Right renal pelvis (tissue), 4 donors: Measurements from ENCODE around the gene MIEF1. TPM values are rescaled to one million over a fixed set of nuclear protein-coding genes. Genes with fewer than 3 reads are reported as not detected.
A peak's percentile ranks its signal among the peaks of the same experiment; 100 is the strongest.

Experiments
- DNase-seq, 4 donors: peaks; one replicate each; pipeline ENCODE4 v3.0.0-alpha.2; 2013; ENCODE audit warnings: low read depth in 4 of 4, low spot score in 3 of 4, missing footprints in 1 of 4
- polyA plus RNA-seq, 4 donors: library from polyadenylated mRNA; unstranded; fragments of 120-200 nt; gene quantifications; one replicate each; pipeline ENCODE4 v1.2.1, GENCODE V29; 2013; ENCODE audit not compliant: insufficient read length in 4 of 4

MIEF1 gene
- polyA plus RNA-seq, 4 donors, result 35.5 to 38.2 (median 37.1) TPM

DNA sequence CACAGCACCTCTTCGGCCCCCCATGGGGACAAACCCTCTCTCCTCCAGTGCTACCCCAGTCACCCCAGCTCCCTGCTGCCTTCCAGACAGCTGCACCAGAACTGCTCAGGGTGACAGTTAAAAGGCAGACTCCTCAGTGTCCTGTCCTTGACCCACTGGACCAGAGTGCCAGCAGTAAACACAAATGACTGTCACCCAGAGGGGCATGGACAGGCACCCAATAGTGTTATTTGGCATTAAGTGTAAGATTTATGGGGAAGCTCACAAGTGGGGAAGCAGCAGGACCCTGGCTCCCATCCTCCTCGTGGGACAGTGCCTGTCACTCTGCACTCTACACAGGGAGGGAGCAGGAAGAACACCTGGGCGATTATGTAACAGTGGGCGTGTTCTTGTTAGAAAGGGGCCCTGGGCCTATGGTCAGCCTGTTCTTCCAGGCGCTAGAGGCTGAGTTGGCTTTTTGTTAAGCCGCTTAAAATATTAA lies 25.4 kb downstream of the MIEF1 start:
- DNase-seq, result no peak

DNA sequence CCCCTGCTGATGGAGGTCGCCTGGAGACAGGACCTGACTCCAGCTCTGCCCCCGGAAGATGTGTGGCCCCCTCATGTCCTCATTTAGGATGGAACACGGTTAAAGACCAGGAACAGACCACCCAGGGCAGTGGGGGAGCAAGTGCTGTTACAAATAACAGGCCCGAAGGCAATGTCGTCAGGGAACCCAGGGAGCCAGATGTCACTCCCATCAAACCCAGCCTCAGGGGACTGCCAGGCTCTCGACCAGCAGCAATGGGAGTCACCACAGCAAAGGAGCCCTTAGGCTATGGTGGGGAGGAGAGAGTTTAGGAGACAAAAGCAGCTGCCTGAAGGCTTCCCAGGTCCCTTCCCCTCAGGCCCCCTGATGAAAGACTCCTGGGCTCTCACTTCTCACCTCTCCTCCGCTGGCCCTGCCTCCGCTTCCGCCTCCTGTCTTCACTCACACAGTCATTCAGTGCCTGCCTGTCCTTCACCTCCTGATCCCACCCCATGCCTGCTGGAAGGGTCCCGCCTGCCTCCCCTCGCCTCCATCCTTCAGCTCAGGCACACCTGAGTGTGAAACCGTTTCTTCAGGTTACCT lies 26.1 kb downstream of the MIEF1 start:
- DNase-seq, result no peak

DNA sequence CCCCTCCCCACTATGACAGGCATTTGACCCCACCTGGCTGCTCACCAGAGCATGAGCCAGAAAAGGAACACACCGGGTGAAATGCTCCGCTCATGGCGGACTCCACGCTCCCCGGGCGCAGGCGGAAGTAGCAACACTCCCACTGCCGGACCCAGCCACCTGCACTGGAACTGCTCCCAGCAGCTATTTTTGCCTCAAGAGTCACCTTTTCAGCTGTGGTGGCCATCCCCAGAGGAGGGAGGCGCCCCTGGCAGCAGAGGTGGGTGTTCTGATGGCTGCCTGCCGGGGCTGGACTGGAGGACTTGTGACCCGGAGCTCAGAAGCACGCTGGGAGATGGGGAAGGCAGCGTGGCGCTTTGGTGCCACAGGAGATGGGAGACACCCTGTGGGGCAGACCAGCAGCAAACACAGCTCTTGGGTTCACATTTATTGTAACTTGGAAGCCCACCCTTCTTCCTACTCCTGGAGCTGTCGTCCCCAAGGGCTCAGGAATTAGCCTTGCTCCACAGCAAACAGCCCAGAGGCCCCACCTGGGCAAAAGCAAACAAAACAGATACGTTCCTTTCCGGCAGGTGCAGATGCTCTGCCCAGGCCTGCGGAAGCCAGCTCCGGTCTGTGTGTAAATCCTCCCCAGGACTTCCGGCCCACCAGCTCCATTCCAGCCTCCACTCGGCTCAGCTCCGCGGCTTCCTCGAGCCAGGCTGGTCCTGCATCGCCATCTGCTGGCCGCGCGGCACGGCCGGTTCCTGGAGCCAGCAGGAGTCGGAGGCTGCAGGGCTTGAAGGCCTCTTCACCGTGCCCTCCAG lies 26.8 kb downstream of the MIEF1 start:
- DNase-seq, result peak; percentile 79 to 87 (median 81)

DNA sequence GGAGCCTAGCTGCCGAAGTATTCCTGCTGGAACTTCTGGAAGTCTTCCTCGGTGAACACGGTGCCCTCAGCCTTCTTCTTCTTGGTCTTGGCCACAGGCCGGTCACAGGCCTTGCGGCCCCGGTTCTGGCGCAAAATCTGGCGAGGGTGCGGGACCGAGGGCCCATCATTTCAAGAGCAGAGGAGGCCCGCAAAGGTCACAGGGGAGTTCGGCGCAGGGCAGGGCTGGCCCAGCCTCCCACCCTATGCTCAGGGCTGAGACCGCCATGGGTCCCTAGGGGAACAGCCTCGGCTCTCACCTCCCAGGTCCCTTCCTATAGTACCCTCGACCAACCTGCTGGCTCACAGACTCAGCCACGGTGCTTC lies 27.4 kb downstream of the MIEF1 start:
- DNase-seq, result no peak

DNA sequence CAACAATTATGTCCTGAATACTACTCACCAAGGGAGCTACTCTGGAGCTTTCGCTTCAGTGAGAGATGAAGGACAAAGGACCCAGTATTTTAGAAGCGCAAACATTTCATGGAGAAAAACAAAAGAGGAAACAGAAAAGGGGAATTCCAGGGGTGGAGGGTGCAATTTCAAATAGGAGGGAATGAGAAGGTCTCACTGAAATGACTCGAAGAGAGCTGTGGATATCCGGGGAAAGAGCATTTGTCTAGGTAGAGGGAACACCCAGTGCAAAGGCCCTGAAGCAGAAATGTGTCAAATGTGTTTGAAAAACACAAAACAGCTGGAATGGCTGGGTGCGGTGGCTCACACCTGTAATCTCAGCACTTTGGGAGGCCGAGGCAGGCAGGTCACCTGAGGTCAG lies 28.0 kb downstream of the MIEF1 start:
- DNase-seq, result no peak

DNA sequence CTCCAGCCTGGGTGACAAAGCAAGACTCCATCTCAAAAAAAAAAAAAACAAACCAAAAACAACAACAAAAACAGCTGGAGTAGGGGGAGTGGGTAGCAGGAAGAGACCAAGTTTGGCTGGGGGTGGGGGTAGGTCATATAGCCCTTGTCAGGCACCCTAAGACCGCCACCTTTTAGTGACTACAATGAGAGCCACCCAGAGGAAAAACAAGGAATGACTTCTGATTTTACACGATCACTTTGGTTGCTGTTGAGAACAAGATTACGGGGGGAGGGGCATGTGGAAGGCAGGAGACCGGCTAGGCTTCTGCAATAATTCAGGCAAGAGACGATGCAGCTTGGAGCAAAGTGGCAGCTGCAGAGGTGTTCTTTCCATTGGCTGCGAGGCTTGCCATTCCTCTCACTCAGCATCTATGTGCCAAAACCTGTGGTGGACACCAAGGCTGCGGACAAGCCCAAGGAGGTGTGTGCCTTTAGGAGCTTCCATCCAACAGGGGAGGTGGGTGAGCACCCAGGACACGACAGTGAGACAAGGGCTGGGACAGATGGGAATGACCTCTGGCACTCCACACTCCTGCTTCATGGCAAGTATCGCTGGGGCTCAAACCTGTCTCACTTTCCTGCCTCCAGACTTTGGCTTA lies 28.7 kb downstream of the MIEF1 start:
- no peak for DNase-seq

DNA sequence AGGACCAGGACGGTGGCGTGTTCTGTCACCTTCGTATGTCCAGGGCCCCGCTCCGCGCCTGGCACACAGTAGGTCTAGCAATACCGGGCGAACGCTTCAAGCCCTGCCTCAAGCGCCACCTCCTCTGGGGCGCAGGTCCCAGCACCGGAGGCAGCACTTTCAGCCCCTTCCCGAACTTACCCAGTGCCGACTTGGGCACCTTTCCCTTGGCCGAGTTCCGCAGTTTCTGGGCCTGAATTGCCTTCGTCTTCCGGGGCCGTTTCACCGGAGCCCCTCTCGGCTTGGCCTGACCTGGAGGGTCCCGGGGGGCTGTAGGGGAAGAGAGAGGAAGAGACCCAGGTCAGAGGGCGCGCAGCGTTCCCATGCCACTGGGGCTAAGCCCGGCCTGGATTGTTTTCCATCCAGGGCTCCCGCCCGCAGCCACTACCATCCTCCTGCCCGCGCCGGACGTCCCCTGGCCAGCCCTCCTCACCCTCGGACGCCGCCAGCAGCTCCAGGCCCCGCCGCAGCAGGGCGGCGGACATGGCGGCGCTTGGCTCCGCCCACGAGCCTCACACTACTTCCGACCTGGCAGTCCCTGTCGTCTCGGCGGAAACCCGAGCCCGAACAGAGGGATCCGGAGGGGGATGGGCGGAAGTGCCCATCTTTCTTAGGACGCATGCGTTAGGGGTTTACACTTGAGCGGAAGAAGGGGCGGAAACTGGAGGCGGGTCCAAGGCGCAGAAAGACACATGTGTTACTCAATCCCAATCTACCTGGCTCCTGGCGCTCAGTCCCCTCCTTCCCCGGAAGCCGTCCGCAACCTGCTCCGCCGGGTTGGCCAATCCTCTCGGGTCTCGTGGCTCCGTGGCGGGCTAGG lies 30.4 kb downstream of the MIEF1 start, which contains the start of gene RPS19BP1:
Gene RPS19BP1, minus strand, starts transcription at position 534 of the 859 bp plus-strand sequence. Its CDS starts 10 bp downstream, at position 524.
- peak; percentile 99 to 100 (median 100) for DNase-seq

DNA sequence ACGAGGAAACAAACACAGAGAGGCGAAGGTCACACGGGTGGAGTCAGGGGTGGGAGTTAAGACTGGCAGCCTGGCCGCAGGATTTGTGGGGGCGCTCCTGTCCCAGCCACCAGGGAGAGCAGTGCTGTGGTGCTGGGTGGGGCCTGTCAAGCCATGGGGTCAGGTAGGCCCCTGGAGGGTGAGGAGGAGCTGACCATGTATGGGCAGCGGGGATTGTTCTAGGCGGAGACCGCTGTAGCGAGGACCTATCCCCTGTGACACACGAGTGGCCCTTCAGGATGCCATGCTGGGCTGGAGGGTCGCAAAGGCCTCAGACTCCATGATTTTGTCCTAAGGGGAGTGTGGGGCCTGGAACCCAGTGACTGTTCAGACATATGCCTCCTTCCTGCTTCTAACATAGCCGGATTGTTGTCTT lies 32.0 kb downstream of the MIEF1 start:
- DNase-seq, result no peak

DNA sequence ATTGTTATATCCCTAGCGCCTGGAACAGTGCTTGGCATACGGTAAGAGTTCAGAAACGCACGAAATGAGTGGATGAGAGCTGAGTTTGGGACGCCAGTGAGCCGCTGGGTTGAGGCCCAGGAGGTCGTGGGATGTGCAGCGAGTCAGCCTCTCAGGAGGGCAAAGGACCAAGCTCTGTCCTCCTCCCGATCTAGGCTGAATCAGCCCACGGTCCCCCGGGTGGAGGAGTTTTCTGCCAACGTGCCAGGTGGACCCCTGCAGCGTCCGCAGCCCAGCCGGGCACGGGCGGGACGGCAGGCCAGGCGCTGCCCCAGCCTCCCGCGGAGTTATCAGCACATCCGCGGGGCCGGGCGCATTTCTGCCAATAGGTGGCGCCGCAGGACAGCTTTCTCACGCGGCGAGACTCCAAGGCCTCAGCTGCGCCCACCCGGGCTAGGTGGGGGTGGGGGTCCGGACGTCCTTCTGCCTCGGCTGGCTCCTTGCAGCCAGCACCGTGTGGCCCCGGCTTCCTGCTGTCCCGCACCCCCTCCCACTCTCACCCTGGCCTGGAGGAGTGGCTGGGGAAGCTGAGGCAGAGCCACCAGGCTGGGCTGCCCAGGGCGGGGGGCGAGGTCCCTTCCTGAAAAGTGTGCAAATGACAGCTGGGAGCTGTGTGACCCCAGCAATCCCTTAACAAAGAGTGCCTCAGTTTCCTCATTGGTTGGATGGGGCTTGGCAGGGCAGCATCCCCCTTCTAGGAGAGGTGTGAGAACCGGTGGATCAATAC lies 32.7 kb downstream of the MIEF1 start:
- peak; percentile 71 to 83 (median 74) for DNase-seq

DNA sequence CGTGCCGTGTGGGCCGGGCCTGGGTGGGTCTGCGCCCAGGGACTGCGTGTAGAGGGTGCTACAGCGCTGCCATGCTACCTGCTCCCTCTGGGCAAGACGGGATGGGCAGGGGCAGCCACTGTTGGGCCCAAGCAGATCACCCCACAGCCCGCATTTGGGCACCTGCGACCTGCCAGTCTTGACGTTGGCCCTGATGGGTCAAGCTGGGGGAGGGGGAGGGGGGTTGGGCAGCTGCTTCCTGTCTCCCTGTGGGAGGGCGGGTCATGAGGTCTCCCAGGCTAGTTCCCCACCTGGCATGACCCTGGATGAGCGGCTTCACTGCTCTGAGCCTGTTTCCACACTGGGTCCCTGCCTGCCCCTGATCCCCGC lies 33.3 kb downstream of the MIEF1 start:
- no peak for DNase-seq

DNA sequence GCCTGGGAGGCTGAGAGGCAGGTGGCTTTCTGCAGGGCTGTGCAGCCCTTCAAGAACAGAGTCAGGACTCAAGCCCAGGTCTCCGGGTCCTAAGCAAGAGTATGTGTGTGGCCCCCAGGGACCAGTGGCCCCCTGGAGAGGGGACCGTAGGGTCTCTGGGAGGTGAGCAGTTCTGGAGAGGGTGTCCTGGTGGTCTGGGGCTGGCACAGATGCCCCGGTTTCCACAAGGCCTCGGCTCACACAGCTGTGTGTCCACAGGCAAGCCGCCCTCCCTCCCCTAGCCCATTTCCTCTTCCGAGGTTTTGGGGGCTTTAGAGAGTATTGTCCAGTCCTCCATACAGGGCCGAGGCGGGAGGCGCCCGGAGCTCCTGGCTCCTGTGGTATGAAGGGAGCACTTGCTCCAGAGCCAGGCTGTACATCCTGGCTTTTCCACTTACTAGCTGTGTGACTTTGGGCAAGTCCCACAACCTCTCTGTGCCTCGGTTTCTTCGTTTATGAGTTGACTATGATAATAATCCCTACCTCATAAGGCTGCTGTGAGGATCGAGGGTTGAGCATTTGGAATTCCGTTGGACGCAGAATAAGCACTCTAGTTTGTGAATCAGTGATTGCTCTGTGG lies 33.9 kb downstream of the MIEF1 start:
- no peak for DNase-seq

DNA sequence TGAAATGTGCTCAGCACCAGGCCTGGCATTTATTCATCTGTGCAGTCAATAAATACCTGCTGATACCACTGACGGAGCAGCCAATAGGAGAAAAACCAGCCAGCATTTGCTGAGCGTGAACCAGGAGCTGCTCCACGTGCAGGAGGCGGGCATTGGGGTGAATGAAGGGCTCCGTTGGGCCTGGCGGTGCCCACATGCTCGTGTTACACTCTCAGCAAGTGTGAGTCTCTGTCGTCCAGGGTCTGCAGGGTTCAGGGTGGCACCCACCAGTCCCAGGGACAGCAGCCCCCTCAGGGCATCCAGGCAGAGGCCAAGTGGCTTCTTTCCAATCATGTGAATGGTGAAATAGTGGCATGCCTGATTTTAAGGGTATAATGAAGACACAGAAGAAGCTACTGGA lies 34.6 kb downstream of the MIEF1 start:
- DNase-seq, result no peak

DNA sequence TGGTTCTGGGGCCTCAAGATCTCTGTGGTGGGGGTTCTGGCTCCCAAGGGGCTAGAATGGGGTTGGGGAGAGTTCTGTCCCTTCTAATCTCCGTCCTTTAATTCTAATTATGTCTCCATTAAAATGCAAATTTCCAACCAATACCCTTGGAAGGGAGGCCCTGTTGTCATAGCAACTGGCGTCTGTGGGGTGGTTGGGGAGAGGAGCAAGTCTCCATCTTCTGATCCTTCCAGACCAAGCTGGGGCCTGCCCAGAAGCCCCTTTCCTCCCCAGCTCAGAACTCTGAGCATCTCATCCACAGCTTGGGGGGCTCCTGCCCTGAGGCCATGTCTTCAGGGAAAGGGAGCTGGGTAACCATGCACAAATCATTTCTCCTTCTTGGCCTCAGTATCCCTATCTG lies 35.9 kb downstream of the MIEF1 start:
- no peak for DNase-seq

DNA sequence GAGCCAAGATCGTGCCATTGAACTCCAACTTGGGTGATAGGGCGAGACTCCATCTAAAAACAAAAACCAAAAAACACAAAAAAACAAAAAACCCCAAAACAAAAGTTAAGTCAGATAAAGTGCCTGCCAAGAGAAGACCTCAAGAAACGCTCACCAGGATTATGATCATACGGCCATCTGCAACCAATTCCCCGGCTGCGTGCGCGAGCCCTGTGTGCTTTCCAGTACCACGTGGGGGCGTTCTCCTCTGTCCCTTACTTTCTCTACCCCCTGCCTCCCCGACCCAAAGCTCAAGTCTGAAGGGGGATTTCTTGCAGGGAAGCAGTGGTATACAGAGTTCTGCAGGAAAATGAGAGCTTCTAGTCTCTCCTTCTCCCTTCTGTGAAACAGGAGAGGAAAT lies 41.0 kb downstream of the MIEF1 start:
- DNase-seq, result no peak

DNA sequence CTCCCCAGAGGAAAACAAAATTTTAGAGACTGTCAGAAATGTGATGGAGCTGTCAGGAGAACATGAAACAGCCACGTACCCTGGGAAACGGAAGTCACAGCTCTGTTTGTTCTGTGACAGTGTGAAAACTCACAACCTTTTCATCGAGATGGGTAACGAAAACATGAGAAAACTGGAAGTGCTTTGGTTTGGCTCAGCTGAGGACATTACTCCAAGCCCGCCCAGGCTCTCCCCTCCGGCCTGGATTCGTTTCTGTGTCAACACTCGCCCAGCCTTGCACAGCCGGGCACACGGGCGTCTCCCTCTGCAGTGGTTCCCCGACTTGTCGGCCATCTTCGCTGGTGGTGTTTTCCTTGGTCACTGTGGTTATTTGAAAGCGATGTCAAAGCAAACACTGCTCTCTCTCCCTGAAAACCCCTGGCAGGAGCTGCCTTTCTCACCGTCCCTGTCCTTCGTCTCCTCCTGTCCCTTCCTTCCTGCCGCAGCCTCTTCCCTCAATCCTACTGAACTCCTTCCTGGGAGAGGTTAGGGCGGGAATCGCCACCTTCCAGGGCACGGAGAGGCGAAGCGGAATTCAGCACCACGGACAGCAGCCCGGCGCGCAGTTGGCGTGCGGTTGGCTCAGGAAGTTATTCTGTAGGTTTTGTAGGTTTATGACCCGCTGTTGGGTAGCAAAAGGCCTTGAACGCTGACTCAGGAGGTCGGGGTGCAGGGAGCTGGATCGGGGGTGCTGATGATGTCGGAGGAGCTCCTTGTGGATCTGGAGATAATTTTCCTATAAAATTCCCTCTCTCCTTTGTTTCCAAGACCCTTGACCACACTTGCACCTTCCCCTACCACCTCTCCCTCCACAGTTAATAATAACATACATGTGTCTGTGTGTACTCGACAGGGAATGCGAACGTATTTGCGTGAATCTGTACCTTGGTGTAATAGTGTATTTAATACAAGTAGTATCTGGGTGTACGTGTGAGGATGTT lies 43.6 kb downstream of the MIEF1 start:
- peak in 3 of 4 donors; percentile 57 to 65 (median 59) for DNase-seq

DNA sequence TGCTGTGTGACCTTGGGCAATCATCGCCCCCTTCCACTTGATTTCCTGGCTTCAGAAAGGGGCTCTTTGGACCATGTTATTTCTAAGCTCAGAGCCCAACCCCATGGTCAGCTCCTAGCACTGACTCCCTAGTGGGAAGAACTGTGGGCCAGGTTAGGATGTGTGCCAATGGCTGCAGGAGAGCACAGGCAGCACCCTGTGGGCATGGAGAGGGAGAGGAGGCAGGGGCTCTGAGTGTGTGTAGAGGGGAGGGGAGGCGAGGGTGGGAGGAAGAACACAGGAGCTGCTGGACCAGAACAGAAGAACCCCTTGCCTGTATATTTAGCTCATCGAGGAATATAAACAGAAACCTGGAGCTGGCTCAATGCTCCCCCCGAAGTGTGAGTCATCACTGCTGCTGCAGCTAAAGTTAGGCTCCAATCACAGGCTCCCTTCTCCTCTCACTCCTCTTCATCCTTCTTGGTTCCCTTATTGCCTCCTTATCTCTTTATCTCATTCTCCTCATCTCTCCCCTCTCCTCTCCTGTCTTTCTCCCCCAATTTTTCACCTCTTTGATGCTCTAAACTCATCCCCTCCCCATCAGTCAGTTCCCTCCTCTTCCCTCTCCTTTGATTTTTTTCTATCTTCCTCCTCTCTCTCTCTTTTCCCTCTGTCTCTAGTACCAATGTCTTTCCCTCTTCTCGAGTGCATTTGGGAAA lies 44.9 kb downstream of the MIEF1 start:
- no peak for DNase-seq

DNA sequence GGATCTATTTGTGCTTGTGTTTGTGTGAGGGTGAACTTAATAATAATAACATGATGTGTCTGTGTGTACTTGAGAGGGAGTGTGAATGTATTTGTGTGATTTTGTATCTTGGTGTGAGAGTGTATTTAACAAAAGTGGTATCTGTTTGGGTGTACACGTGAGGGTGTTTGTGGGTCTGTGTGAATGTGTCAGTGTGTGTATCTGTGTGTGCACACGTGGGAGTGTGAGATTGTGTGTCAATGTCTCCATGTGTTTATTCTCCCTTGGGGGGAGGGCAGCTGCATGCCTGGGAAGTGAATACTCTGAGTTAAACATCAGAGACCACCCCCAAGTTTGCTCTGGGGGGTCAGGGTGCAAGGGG lies 45.5 kb downstream of the MIEF1 start:
- no peak for DNase-seq

DNA sequence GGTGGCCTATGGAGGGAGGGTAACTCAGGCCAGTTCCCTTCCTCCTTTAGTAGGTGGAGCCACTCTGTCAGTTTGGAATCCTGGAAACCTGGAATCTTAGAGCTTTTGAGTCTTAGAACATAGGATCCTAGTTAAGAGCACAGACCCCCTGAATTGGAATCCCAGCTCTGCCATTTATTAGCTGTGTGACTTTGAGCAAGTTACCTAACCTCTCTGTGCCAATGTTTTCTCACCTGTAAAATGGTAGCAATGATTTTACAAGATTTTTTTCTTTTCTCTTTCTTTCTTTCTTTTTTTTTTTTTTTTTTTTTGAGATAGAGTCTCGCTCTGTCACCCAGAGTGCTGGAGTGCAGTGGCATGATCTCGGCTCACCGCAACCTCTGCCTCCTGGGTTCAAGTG lies 51.3 kb downstream of the MIEF1 start:
- no peak for DNase-seq
